Skeletal muscle tissue (tissue), 4 donors: Measurements from ENCODE around the gene SPCS3. TPM values are rescaled to one million over a fixed set of nuclear protein-coding genes. Genes with fewer than 3 reads are reported as not detected.
"Not testable (repeated sequence)": the region's sequence is repeated elsewhere in the genome, so short reads cannot be mapped to it uniquely, and the experiment has no call there.

Experiments
- H3K27ac ChIP-seq: one replicate; pipeline ENCODE4 v1.7.0; 2013; ENCODE audit warnings: mild to moderate bottlenecking, low read depth, low read length, inconsistent platforms
- H3K27me3 ChIP-seq, 3 donors: one replicate each; pipeline ENCODE4 v1.7.0; 2013; ENCODE audit warnings: low read length in 3 of 3; ENCODE audit not compliant: control insufficient read depth in 3 of 3, insufficient read depth in 3 of 3
- H3K36me3 ChIP-seq, 3 donors: one replicate each; pipeline ENCODE4 v1.7.0; 2013; ENCODE audit warnings: low read length in 3 of 3; ENCODE audit not compliant: control insufficient read depth in 3 of 3, insufficient read depth in 3 of 3
- H3K4me1 ChIP-seq, 3 donors: one replicate each; pipeline ENCODE4 v1.7.0; 2013; ENCODE audit warnings: low read length in 3 of 3, mild to moderate bottlenecking in 3 of 3; ENCODE audit not compliant: control insufficient read depth in 3 of 3, insufficient read depth in 3 of 3
- H3K4me3 ChIP-seq, 3 donors: one replicate each; pipeline ENCODE4 v1.7.0; 2013; ENCODE audit warnings: low read length in 3 of 3
- H3K9ac ChIP-seq, 3 donors: one replicate each; pipeline ENCODE4 v1.7.0; 2013; ENCODE audit warnings: low read length in 3 of 3, mild to moderate bottlenecking in 3 of 3, moderate library complexity in 2 of 3, low read depth in 1 of 3
- H3K9me3 ChIP-seq, 3 donors: one replicate each; pipeline ENCODE4 v1.7.0; 2013; ENCODE audit warnings: low read length in 3 of 3; ENCODE audit not compliant: control insufficient read depth in 3 of 3
- total RNA-seq: library from RNA; depleted of rRNA; stranded (reverse); fragments of >200 nt; gene quantifications from one replicate; pipeline ENCODE4 v1.2.3, GENCODE V29; 2014
- donor health status: Osteomylitis.

The SPCS3 gene
- total RNA-seq, 1 donor from 2014 or later, result 47.5 TPM

DNA sequence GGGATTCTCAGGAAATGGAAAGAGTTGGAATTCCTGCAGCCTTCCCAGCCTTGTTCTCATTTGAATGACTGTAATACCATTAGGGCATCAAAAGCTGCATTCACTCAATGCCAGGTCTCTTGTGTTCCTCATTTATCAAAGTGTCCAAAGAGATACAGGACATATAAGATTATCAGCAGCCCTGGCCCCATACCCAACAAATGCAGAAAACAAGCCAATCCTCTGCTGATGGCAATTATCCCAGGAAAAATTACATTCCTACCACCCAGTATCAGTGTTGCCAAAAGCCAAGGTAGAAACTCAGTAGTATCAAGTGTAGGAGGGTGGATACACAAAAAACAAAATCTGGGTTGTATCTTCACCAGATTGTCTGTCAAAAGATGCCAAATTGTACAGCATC, 32.2 kb upstream of the SPCS3 start:
- H3K9ac ChIP-seq, result no peak overlapping the region
- no peaks in the 10 kb centered on the region for H3K36me3 ChIP-seq
- no peaks in the 10 kb centered on the region for H3K9me3 ChIP-seq
- peaks cover 0 to 6% (median 6%) of the 10 kb centered on the region in 3 donors for H3K4me1 ChIP-seq
- H3K4me3 ChIP-seq, result no peak overlapping the region
- no peaks in the 10 kb centered on the region for H3K27me3 ChIP-seq
- H3K27ac ChIP-seq, result no peak overlapping the region

DNA sequence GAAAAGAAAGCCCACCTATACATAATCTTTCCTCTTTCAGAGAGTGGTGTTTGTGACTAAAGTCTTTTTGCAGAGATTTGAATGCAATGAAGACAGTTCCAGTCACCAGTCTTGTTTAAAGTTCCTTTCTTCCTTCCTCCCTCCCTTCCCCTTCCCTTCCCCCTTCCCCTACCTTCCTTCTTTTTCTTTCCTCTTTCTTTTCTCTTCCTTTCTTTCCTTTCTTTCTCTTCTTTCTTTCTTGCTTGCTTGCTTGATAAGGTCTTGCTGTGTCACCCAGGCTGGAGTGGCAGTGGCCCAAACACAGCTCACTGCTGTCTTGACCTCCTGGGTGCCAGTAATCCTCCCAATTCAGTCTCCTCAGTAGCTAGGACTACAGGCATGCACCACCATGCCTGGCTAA, 31.7 kb upstream of the SPCS3 start:
- Histone ChIP-seq H3K9ac (no peak overlapping the region), H3K9me3 (no peaks in the 10 kb centered on the region)

DNA sequence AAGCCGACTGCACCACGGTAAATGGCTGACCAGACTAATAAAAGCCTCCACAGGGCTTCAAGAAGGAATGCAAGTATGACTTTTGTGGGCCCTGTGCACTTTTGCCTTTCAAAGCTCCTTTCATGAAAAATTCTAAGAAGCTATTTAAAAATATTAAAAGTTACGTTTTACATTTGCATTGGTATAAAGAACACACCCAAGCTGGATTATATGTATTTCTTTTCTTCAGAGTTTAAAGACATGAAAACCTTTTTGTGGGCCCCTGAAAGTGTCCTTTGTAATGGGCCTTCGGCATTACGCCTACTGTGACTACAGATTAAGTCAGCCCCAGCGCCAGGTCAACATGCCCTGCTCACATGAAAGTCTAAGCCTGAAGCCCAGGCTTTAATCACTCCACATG, 30.2 kb upstream of the SPCS3 start:
- no peaks in the 10 kb centered on the region for H3K27me3 ChIP-seq
- no peaks in the 10 kb centered on the region for H3K9me3 ChIP-seq
- H3K9ac ChIP-seq, result no peak overlapping the region
- H3K4me1 ChIP-seq, result peaks cover 0 to 6% (median 6%) of the 10 kb centered on the region in 3 donors
- H3K36me3 ChIP-seq, result no peaks in the 10 kb centered on the region
- H3K4me3 ChIP-seq, result no peak overlapping the region
- H3K27ac ChIP-seq, result no peak overlapping the region

More for the DNA sequence above, 31.7 kb upstream of the SPCS3 start:
- H3K4me3 ChIP-seq, result no peak overlapping the region
- H3K36me3 ChIP-seq, result no peaks in the 10 kb centered on the region
- H3K27ac ChIP-seq, result no peak overlapping the region
- peaks cover 0 to 6% (median 6%) of the 10 kb centered on the region in 3 donors for H3K4me1 ChIP-seq
- H3K27me3 ChIP-seq, result no peaks in the 10 kb centered on the region

DNA sequence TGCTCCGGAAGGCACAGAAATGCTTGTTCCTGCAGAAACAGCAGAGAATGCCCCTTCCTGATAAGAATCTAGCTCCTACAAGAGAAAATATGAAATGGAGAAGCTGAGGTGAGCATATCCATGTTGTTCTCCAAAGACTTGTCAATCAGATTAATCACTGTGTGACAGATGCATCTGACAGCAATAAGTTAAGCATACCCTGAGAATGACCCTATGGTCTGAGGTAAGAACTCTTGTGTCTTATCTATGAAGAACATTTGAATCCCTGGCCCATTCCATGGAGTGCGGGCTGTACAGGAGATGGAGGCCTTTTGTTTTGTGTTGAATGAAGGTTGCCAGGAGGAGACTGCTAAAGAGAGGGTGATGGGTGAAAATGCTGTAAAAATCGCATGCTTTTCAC, 29.2 kb upstream of the SPCS3 start:
- H3K36me3 ChIP-seq, result no peaks in the 10 kb centered on the region

DNA sequence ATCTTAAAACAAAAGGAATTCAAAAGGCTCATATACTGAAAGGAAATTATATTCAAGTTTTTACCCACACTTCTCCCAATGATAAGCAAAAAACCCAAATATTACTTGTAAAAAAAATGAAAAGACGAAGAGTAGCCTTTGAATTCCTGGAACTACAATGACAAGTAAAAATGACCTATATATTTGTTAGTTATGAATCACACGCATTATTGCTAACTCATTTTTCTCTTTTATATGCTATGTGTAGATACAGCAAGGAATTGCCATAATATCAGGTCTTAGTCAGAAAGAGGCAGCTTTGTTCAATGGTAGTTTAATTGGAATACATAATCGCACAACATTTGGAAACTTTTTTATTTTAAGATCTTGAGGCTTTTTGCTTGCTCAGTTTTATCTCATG, 28.0 kb upstream of the SPCS3 start:
- H3K4me1 ChIP-seq, result peaks cover 0 to 1% (median under 1%) of the 10 kb centered on the region in 3 donors
- no peak overlapping the region for H3K4me3 ChIP-seq
- H3K27ac ChIP-seq, result no peak overlapping the region
- H3K27me3 ChIP-seq, result no peaks in the 10 kb centered on the region
- H3K36me3 ChIP-seq, result no peaks in the 10 kb centered on the region
- no peaks in the 10 kb centered on the region for H3K9me3 ChIP-seq
- no peak overlapping the region for H3K9ac ChIP-seq

More for the DNA sequence above, 29.2 kb upstream of the SPCS3 start:
- no peak overlapping the region for H3K27ac ChIP-seq
- no peaks in the 10 kb centered on the region for H3K9me3 ChIP-seq
- no peak overlapping the region for H3K4me3 ChIP-seq
- H3K27me3 ChIP-seq, result no peaks in the 10 kb centered on the region
- H3K9ac ChIP-seq, result no peak overlapping the region
- peaks cover 0 to 6% (median 6%) of the 10 kb centered on the region in 3 donors for H3K4me1 ChIP-seq

DNA sequence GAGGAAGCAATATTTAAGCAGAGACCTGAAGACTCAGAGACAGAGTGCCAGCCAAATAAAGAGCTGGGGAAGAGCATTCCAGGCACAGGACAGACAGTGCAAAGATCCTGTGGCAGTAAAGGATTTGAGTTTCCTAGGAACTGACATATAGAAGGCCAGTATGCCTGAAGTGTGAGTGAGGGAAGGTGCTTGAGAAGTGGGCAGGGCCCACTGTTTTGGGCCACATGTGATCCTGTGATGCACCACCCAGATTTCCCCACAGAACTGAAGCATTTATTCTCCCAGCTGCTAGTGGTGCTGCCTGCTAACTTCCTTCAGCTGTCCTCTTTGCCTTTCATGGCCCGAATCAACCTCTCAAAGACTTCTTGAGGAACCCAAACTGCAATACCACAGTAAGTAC, 26.8 kb upstream of the SPCS3 start:
- no peak overlapping the region for H3K27ac ChIP-seq
- H3K9me3 ChIP-seq, result no peaks in the 10 kb centered on the region
- H3K36me3 ChIP-seq, result no peaks in the 10 kb centered on the region
- no peaks in the 10 kb centered on the region for H3K27me3 ChIP-seq
- no peak overlapping the region for H3K9ac ChIP-seq
- no peaks in the 10 kb centered on the region for H3K4me1 ChIP-seq
- H3K4me3 ChIP-seq, result no peak overlapping the region

DNA sequence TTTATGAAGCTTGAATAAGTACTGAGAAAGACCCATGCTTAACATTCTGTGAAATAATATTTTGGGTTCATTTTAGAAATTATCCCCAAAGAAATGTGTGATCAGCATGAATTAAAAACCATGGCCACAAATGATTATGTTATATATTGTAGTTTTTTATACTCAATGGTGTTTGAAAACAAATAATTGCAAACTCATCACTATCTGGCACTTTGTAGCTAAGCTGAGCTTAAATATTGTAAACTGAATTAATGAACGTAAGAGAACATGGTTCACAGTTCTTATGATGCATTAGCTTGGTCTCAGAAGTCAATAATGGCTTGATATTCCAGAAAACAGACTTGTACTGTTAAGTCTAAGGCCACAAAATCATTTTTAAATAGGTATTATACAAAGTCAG, 26.1 kb upstream of the SPCS3 start:
- H3K4me1 ChIP-seq, result no peaks in the 10 kb centered on the region
- no peaks in the 10 kb centered on the region for H3K36me3 ChIP-seq
- H3K27ac ChIP-seq, result no peak overlapping the region
- no peaks in the 10 kb centered on the region for H3K27me3 ChIP-seq
- H3K9me3 ChIP-seq, result no peaks in the 10 kb centered on the region
- no peak overlapping the region for H3K4me3 ChIP-seq
- no peak overlapping the region for H3K9ac ChIP-seq

DNA sequence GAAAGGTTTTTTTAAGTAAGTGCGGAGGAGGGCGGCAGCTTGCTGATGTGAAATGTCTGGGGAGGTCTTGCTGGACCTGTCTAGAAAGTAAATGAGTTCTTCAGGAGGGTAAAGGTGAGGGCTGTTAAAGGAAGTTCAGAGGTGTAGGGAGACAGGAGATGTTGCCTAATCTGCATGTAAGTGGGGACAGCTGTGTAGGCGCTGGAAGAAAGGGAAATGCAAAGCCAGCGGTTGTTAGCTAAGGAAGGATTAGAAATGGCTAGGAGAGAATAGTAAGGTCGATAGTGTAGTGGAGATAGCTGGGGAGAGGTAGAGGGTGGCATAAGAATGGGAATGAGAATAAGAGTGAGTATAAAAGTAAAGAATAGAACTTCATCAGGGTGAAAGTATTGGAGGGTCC, 23.9 kb upstream of the SPCS3 start:
- H3K9ac ChIP-seq, H3K27ac ChIP-seq, H3K4me1 ChIP-seq, H3K27me3 ChIP-seq, H3K4me3 ChIP-seq, H3K36me3 ChIP-seq, H3K9me3 ChIP-seq: not testable (repeated sequence)

DNA sequence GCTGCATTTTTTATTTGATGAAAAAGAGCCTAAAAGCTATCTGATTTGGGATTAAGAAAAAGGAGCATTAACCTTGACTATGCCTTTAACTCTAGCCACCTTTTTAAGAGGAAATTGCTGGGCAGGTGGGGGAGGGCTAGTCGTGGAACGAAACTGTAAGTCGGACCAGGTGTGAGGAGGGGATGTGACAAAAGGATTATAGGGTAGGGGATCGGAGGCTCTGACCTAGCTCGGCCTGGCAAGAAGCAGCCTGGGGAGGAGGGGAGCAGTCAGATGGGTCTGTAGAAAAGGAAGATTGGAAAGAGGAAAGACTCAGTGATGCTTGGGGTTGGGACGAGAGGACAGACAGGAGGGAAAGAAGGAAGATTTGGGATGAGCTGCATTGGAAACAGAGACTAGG, 21.1 kb upstream of the SPCS3 start:
- no peaks in the 10 kb centered on the region for H3K27me3 ChIP-seq
- no peak overlapping the region for H3K4me3 ChIP-seq
- H3K9ac ChIP-seq, result no peak overlapping the region
- H3K36me3 ChIP-seq, result no peaks in the 10 kb centered on the region
- no peaks in the 10 kb centered on the region for H3K9me3 ChIP-seq
- H3K27ac ChIP-seq, result no peak overlapping the region
- H3K4me1 ChIP-seq, result no peaks in the 10 kb centered on the region

DNA sequence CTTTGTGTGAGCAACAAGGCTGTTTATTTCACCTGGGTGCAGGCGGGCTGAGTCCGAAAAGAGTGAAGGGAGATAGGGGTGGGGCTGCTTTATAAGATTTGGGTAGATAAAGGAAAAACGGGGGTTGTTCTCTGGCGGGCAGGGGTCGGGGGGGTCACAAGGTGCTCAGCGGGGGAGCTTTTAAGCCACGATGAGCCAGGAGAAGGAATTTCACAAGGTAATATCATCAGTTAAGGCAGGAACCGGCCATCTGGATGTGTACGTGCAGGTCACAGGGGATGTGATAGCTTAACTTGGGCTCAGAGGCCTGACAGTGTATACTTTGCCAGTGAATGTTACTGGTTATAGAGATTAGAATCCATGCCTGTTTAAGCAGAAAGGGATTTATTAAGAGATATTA, 19.7 kb upstream of the SPCS3 start:
- no peak overlapping the region for H3K4me3 ChIP-seq
- H3K36me3 ChIP-seq, result no peaks in the 10 kb centered on the region
- H3K9ac ChIP-seq, result no peak overlapping the region
- no peak overlapping the region for H3K27ac ChIP-seq
- no peaks in the 10 kb centered on the region for H3K9me3 ChIP-seq
- H3K27me3 ChIP-seq, result no peaks in the 10 kb centered on the region
- H3K4me1 ChIP-seq, result no peaks in the 10 kb centered on the region

DNA sequence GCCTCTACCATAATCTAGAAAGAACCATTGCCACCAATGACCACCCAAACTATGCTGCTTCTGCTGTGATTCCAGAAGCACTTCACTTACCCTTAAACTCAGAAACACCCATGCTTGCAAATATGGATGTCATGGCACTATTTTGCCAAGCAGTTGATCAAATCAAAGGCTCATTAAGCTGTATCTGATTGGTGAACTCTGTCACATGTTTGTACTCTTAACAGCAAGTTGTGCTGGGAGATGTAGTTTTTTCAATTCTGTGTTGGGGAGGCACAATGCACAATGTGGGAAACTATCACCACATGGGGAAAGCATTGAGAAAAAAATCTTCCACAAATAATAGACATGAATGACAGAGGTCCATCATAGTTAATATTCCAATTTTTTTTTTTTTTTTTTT, 19.2 kb upstream of the SPCS3 start:
- H3K9me3 ChIP-seq, result no peaks in the 10 kb centered on the region
- no peak overlapping the region for H3K27ac ChIP-seq
- no peak overlapping the region for H3K4me3 ChIP-seq
- no peaks in the 10 kb centered on the region for H3K27me3 ChIP-seq
- no peaks in the 10 kb centered on the region for H3K4me1 ChIP-seq
- no peaks in the 10 kb centered on the region for H3K36me3 ChIP-seq
- no peak overlapping the region for H3K9ac ChIP-seq
